LNCAP (cell line): ENCODE data around the gene OTULINL.

Experiments used
- TF ChIP-seq, protein P1 (sequence below): fragments of 450-650 bp; IDR thresholded peaks from 2 replicates; pipeline ENCODE4 v1.5.1; 2017; ENCODE audit warnings: mild to moderate bottlenecking

The OTULINL gene

GRCh38 chr5:14595189-14595588 lies 13.6 kb downstream of the OTULINL start:
- TF ChIP-seq, protein P1, sequence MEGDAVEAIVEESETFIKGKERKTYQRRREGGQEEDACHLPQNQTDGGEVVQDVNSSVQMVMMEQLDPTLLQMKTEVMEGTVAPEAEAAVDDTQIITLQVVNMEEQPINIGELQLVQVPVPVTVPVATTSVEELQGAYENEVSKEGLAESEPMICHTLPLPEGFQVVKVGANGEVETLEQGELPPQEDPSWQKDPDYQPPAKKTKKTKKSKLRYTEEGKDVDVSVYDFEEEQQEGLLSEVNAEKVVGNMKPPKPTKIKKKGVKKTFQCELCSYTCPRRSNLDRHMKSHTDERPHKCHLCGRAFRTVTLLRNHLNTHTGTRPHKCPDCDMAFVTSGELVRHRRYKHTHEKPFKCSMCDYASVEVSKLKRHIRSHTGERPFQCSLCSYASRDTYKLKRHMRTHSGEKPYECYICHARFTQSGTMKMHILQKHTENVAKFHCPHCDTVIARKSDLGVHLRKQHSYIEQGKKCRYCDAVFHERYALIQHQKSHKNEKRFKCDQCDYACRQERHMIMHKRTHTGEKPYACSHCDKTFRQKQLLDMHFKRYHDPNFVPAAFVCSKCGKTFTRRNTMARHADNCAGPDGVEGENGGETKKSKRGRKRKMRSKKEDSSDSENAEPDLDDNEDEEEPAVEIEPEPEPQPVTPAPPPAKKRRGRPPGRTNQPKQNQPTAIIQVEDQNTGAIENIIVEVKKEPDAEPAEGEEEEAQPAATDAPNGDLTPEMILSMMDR, result no peak

DNA sequence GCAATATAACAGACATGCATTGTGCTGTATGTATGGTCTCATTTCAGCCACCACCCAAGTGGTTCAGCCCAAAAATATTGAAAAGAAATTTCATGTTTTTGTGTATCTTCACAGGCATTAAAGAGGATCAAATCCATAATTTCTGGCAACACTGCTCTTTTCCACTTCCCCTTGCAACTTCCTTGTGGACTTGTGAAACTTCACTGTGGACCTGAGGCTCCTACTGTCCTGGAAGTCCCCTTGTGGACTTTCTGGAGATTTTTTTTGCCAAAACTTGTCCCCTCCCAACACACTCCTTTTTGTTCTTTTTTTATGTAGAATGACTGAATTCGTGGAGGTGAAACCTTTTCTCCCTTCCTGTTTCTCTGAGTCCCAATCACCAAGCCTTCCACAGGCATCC lies 14.3 kb downstream of the OTULINL start:
- TF ChIP-seq, protein P1, result no peak

GRCh38 chr5:14597080-14597479 lies 15.5 kb downstream of the OTULINL start:
- TF ChIP-seq, protein P1, result no peak

- TF ChIP-seq, protein P1, result no peak
Observed at GRCh38 chr5:14598225-14598624, 16.6 kb downstream of the OTULINL start.

GRCh38 chr5:14599476-14600127 lies 18.0 kb downstream of the OTULINL start:
- TF ChIP-seq, protein P1, result no peak

- TF ChIP-seq, protein P1, result no peak
Observed at GRCh38 chr5:14600846-14601245, 19.3 kb downstream of the OTULINL start.

- TF ChIP-seq, protein P1, result no peak
Observed at GRCh38 chr5:14603141-14603540, 21.5 kb downstream of the OTULINL start.

GRCh38 chr5:14607104-14607503 lies 25.5 kb downstream of the OTULINL start:
- TF ChIP-seq, protein P1, result no peak
